SK-N-SH (cell line): ENCODE results near the gene MYO1B. TPM values are rescaled to one million over a fixed set of nuclear protein-coding genes. Genes with fewer than 3 reads are reported as not detected.
A peak's percentile ranks its signal among the peaks of the same experiment; 100 is the strongest.

Source experiments
- CTCF ChIA-PET: fragments of 300-600, 350-600 bp; formaldehyde crosslinking; extraction: SDS; loops from one replicate; lab custom pipeline; 2021; lab: Yijun Ruan, JAX
- POLR2A ChIA-PET: fragments of 350-600 bp; sonication (Branson Sonifier 250); formaldehyde crosslinking; extraction: SDS; loops from one replicate; lab custom pipeline; 2020; ENCODE audit warnings: antibody characterized with exemption, inconsistent platforms; lab: Yijun Ruan, JAX
- DNase-seq: peaks from one replicate; pipeline ENCODE4 v3.0.0; 2012
- H2AFZ ChIP-seq: fragments of 200-600 bp; sonication (generic); 2 replicates; pipeline ENCODE4 v1.8.1; 2016; ENCODE audit warnings: antibody characterized with exemption, mild to moderate bottlenecking, low read depth
- H3F3A ChIP-seq: fragments of 200-600 bp; sonication (generic); replicated peaks from 2 replicates; pipeline ENCODE3; 2016; ENCODE audit warnings: antibody characterized with exemption, mild to moderate bottlenecking; ENCODE audit not compliant: insufficient read depth
- H3K27ac ChIP-seq, 2 experiments: fragments of 200-500 bp in 1 of 2; fragments of 200-600 bp in 1 of 2; sonication (Bioruptor generic) in 1 of 2; sonication (generic), shearing (Covaris generic) in 1 of 2; 2 replicates each; pipeline versions ENCODE4 v1.5.1 to v1.6.1; 2014 to 2016; ENCODE audit warnings: low read depth in 2 of 2, inconsistent platforms in 1 of 2, low read length in 1 of 2, mild to moderate bottlenecking in 1 of 2, mixed read lengths in 1 of 2
- H3K27me3 ChIP-seq: fragments of 200-600 bp; sonication (generic), shearing (Covaris generic); 2 replicates; pipeline ENCODE4 v1.6.1; 2016; ENCODE audit warnings: mixed run types; ENCODE audit not compliant: insufficient read depth
- H3K36me3 ChIP-seq, 2 experiments: fragments of 200-500 bp in 1 of 2; fragments of 200-600 bp in 1 of 2; sonication (Bioruptor generic) in 1 of 2; sonication (generic) in 1 of 2; replicated peaks in 1 of 2; 2 replicates each; pipeline versions ENCODE3 to v1.5.1; 2014 to 2016; ENCODE audit warnings: low read length in 1 of 2, mild to moderate bottlenecking in 1 of 2; ENCODE audit not compliant: insufficient read depth in 2 of 2, control insufficient read depth in 1 of 2
- H3K4me1 ChIP-seq, 2 experiments: fragments of 200-500 bp in 1 of 2; fragments of 200-600 bp in 1 of 2; sonication (Bioruptor generic) in 1 of 2; sonication (generic), shearing (Covaris generic) in 1 of 2; 2 replicates each; pipeline versions ENCODE4 v1.5.1 to v1.6.1; 2014 to 2016; ENCODE audit warnings: low read depth in 1 of 2, low read length in 1 of 2, mixed run types in 1 of 2; ENCODE audit not compliant: insufficient read depth in 2 of 2, control insufficient read depth in 1 of 2
- H3K4me2 ChIP-seq: fragments of 200-600 bp; sonication (generic), shearing (Covaris generic); 2 replicates; pipeline ENCODE4 v1.6.1; 2017; ENCODE audit warnings: mixed run types
- H3K4me3 ChIP-seq, 2 experiments: fragments of 200-500 bp in 1 of 2; fragments of 200-600 bp in 1 of 2; sonication (Bioruptor generic) in 1 of 2; sonication (generic), shearing (Covaris generic) in 1 of 2; 2 replicates each; pipeline versions ENCODE4 v1.5.1 to v1.8.1; 2014 to 2016; ENCODE audit warnings: low read depth in 2 of 2, inconsistent platforms in 1 of 2, low read length in 1 of 2, mild to moderate bottlenecking in 1 of 2, mixed read lengths in 1 of 2, moderate library complexity in 1 of 2
- H3K79me2 ChIP-seq: fragments of 200-600 bp; sonication (generic); 2 replicates; pipeline ENCODE4 v1.8.1; 2017; ENCODE audit warnings: mild to moderate bottlenecking; ENCODE audit not compliant: insufficient read depth
- H3K9ac ChIP-seq: fragments of 200-600 bp; sonication (generic); 2 replicates; pipeline ENCODE4 v1.6.1; 2017; ENCODE audit warnings: mixed run types
- H3K9me2 ChIP-seq: fragments of 200-600 bp; sonication (generic); 2 replicates; pipeline ENCODE4 v1.6.1; 2017; ENCODE audit warnings: mixed run types
- H3K9me3 ChIP-seq: fragments of 200-600 bp; sonication (generic); 2 replicates; pipeline ENCODE4 v1.6.1; 2017; ENCODE audit warnings: mixed run types, mild to moderate bottlenecking, moderate library complexity
- H4K20me1 ChIP-seq: fragments of 200-600 bp; sonication (generic); 2 replicates; pipeline ENCODE4 v1.6.1; 2017; ENCODE audit warnings: mild to moderate bottlenecking, mixed run types; ENCODE audit not compliant: insufficient read depth
- FOXJ3 ChIP-seq: sonication (generic); formaldehyde crosslinking; IDR thresholded peaks from 2 replicates; pipeline ENCODE4 v1.5.1; 2020; ENCODE audit warnings: mild to moderate bottlenecking, missing genetic modification reagents
- GATA2 ChIP-seq: sonication (generic); formaldehyde crosslinking; IDR thresholded peaks from 2 replicates; pipeline ENCODE4 v1.5.0; 2020; ENCODE audit warnings: mild to moderate bottlenecking, missing genetic modification reagents
- MEF2A ChIP-seq: IDR thresholded peaks from 2 replicates; pipeline ENCODE4 v1.4.0; 2012; ENCODE audit warnings: low read depth, borderline replicate concordance
- POLR2AphosphoS5 ChIP-seq: IDR thresholded peaks from 2 replicates; pipeline ENCODE4 v1.6.1; 2012; ENCODE audit warnings: low read depth, low read length
- SIN3A ChIP-seq: IDR thresholded peaks from 2 replicates; pipeline ENCODE4 v1.6.1; 2012; ENCODE audit warnings: low read depth, mild to moderate bottlenecking, low read length, moderate library complexity, borderline replicate concordance
- SMC3 ChIP-seq: IDR thresholded peaks from 2 replicates; pipeline ENCODE4 v1.6.1; 2012; ENCODE audit warnings: low read depth, low read length, improper control_type of control experiment
- TAF1 ChIP-seq: IDR thresholded peaks from 2 replicates; pipeline ENCODE4 v1.6.1; 2012; ENCODE audit warnings: low read depth, mild to moderate bottlenecking, low read length, moderate library complexity, borderline replicate concordance
- TCF12 ChIP-seq: IDR thresholded peaks from 2 replicates; pipeline ENCODE4 v1.4.0; 2012
- TEAD4 ChIP-seq: IDR thresholded peaks from 2 replicates; pipeline ENCODE4 v1.4.0; 2012; ENCODE audit warnings: mild to moderate bottlenecking, borderline replicate concordance; ENCODE audit not compliant: insufficient read depth
- WGBS: methylation state at CpG from one replicate; pipeline ENCODE4 v1.1.6; 2017; ENCODE audit warnings: low lambda C conversion rate; 5-methylcytosine and 5-hydroxymethylcytosine counted together
- polyA plus RNA-seq, 3 experiments: library from polyadenylated mRNA; depleted of rRNA; stranded (reverse); fragments of >200 nt; gene quantifications; 2 replicates each; pipeline ENCODE4 v1.2.3, GENCODE V29; 2012
- TF ChIP-seq, protein P1 (sequence below): IDR thresholded peaks from 2 replicates; pipeline ENCODE4; 2012
- TF ChIP-seq, protein P2 (sequence below): IDR thresholded peaks from 2 replicates; pipeline ENCODE4 v1.6.1; 2012; ENCODE audit warnings: mild to moderate bottlenecking, low read depth, low read length, moderate library complexity

MYO1B gene
- polyA plus RNA-seq, 1 of the 3 experiments (the other 2 are of a cell fraction), result 20.2 TPM

DNA sequence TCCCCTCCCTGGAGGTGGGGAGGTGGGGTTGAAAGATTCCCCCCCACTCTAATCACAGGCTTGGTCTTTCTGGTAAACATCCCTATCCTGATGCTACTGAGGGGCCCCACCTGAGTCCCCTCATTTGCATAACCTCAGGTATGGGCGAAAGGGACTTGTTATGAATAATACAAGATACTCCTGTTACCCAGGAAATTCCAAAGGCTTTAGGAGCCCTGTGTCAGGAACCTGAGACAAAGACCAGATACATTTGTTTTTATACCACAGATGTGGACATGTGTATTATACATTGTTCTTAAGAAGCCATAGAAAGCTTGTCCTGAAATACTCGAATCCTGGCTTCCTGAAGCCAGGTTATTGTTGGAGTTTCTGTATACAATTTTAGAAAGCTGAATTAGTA lies 62.8 kb downstream of the MYO1B start:
- Histone ChIP-seq H3K27ac (no peak overlapping the region), H3F3A (no peaks in the 10 kb centered on the region), H2AFZ (no peak overlapping the region), H3K4me3 (no peak overlapping the region), H4K20me1 (no peaks in the 10 kb centered on the region), H3K27me3 (no peaks in the 10 kb centered on the region), H3K9me2 (no peaks in the 10 kb centered on the region)
- CTCF ChIA-PET, result interaction anchor here (0.7 to 1.2 kb wide), 3 partner anchors 20 to 194 kb away, joined by 3 to 5 read pairs (median 3); partner anchors contain the start of gene MYO1B
- 92% methylated on average over 2 of the region's 2 CpGs for WGBS
- DNase-seq, result no peak
- no peak for TF ChIP-seq POLR2AphosphoS5
- TF ChIP-seq FOXJ3 (CRISPR knock-in tag), result no peak
- TF ChIP-seq TCF12, result peak; percentile 23; the same call in 1 of the 2 replicates
- TF ChIP-seq, all 33 proteins: peak for 1
- H3K79me2 ChIP-seq, result peaks cover 15% of the 10 kb centered on the region
- H3K4me2 ChIP-seq, result no peak overlapping the region
- peaks cover 0 to 10% of the 10 kb centered on the region in 2 experiments; a peak in 1 of 4 replicates for H3K4me1 ChIP-seq
- no peaks in the 10 kb centered on the region for H3K9me3 ChIP-seq
- POLR2A ChIA-PET, result no interaction called here
- H3K36me3 ChIP-seq, result no peaks in the 10 kb centered on the region
- H3K9ac ChIP-seq, result no peak overlapping the region

DNA sequence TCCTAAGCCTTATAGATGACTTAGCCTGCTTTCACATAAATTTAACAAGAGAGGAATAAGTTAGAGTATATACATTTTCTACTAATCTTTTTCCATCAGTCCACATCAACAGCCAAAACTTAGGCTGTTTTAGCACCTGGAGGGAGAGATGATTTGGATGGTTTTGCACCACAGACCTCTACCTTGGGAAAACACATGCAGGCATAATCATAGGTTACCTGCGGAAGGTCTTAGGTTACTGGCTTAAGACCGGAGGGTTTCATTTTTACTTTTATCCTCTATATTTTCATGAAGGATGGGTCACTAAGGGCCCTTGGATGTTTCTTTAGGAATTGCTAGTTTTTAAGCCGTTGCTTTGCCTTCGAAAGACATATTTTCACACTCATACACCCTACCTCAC lies 66.0 kb downstream of the MYO1B start:
- no peaks in the 10 kb centered on the region for H4K20me1 ChIP-seq
- H3K27me3 ChIP-seq, result no peaks in the 10 kb centered on the region
- CTCF ChIA-PET, result interaction anchor here (0.7 kb wide), 1 partner anchor 12 kb away, joined by 3 read pairs; no protein-coding TSS in a partner anchor
- no peaks in the 10 kb centered on the region for H3K9me2 ChIP-seq
- H3K9me3 ChIP-seq, result no peaks in the 10 kb centered on the region
- H3K9ac ChIP-seq, result no peak overlapping the region
- no peak for DNase-seq
- peak overlapping the region in 1 of 2 experiments; percentile 64; a peak in 3 of 4 replicates for H3K27ac ChIP-seq
- peaks cover 34% of the 10 kb centered on the region for H3K79me2 ChIP-seq
- no peaks in the 10 kb centered on the region; a peak in 2 of 4 replicates for H3K4me1 ChIP-seq
- H3F3A ChIP-seq, result no peaks in the 10 kb centered on the region
- TF ChIP-seq GATA2 (CRISPR knock-in tag) (no peak), SMC3 (no peak), TEAD4 (no peak), TAF1 (no peak), SIN3A (no peak), MEF2A (no peak)
- TF ChIP-seq, protein P1, sequence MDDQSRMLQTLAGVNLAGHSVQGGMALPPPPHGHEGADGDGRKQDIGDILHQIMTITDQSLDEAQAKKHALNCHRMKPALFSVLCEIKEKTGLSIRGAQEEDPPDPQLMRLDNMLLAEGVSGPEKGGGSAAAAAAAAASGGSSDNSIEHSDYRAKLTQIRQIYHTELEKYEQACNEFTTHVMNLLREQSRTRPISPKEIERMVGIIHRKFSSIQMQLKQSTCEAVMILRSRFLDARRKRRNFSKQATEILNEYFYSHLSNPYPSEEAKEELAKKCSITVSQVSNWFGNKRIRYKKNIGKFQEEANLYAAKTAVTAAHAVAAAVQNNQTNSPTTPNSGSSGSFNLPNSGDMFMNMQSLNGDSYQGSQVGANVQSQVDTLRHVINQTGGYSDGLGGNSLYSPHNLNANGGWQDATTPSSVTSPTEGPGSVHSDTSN, result no peak
- TF ChIP-seq, protein P2, sequence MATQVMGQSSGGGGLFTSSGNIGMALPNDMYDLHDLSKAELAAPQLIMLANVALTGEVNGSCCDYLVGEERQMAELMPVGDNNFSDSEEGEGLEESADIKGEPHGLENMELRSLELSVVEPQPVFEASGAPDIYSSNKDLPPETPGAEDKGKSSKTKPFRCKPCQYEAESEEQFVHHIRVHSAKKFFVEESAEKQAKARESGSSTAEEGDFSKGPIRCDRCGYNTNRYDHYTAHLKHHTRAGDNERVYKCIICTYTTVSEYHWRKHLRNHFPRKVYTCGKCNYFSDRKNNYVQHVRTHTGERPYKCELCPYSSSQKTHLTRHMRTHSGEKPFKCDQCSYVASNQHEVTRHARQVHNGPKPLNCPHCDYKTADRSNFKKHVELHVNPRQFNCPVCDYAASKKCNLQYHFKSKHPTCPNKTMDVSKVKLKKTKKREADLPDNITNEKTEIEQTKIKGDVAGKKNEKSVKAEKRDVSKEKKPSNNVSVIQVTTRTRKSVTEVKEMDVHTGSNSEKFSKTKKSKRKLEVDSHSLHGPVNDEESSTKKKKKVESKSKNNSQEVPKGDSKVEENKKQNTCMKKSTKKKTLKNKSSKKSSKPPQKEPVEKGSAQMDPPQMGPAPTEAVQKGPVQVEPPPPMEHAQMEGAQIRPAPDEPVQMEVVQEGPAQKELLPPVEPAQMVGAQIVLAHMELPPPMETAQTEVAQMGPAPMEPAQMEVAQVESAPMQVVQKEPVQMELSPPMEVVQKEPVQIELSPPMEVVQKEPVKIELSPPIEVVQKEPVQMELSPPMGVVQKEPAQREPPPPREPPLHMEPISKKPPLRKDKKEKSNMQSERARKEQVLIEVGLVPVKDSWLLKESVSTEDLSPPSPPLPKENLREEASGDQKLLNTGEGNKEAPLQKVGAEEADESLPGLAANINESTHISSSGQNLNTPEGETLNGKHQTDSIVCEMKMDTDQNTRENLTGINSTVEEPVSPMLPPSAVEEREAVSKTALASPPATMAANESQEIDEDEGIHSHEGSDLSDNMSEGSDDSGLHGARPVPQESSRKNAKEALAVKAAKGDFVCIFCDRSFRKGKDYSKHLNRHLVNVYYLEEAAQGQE, result no peak
- H3K4me2 ChIP-seq, result no peak overlapping the region
- 96% methylated on average over 4 of the region's 4 CpGs for WGBS
- POLR2A ChIA-PET, result no interaction called here
- no peak overlapping the region for H3K4me3 ChIP-seq
- H2AFZ ChIP-seq, result no peak overlapping the region
- no peaks in the 10 kb centered on the region for H3K36me3 ChIP-seq
